ENCODE data around the gene RAB4A. TPM values are rescaled to one million over a fixed set of nuclear protein-coding genes. Genes with fewer than 3 reads are reported as not detected.

The RAB4A gene
- total and polyA plus RNA-seq, 12 donors, result 15.7 to 131 (median 112) TPM

DNA sequence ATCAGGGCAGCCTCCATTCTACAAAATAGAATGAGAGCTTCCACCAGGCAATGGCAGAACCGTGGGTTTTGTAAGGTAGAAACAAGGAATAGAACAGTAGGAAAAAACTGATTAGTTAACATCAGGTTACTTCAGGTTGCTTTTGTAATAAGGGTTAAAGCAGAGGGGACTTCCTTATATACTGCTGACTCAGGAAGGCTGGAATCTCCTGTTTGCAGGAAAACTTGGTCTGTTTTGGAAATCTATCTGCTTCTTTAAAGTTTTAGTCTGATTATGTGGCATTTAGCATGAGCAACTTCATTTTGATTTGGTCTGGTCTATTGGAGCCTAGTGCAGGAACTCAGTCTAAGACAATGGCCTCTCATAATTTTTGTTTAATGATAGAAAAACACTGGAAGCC is 32.7 kb upstream of the RAB4A start:
- TF ChIP-seq, protein P1, sequence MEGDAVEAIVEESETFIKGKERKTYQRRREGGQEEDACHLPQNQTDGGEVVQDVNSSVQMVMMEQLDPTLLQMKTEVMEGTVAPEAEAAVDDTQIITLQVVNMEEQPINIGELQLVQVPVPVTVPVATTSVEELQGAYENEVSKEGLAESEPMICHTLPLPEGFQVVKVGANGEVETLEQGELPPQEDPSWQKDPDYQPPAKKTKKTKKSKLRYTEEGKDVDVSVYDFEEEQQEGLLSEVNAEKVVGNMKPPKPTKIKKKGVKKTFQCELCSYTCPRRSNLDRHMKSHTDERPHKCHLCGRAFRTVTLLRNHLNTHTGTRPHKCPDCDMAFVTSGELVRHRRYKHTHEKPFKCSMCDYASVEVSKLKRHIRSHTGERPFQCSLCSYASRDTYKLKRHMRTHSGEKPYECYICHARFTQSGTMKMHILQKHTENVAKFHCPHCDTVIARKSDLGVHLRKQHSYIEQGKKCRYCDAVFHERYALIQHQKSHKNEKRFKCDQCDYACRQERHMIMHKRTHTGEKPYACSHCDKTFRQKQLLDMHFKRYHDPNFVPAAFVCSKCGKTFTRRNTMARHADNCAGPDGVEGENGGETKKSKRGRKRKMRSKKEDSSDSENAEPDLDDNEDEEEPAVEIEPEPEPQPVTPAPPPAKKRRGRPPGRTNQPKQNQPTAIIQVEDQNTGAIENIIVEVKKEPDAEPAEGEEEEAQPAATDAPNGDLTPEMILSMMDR (IDR thresholded peaks at IDR 0.05), result no peak
- Histone ChIP-seq H3K27ac (no peak overlapping the region), H3K9me3 (peaks cover 0 to 8% (median 0%) of the 10 kb centered on the region in 11 donors), H3K36me3 (no peaks in the 10 kb centered on the region), H3K4me3 (no peak overlapping the region), H3K4me1 (peaks cover 0 to 7% (median 0%) of the 10 kb centered on the region in 9 donors), H3K27me3 (peaks cover 0 to 14% (median 4%) of the 10 kb centered on the region in 7 donors)
- ATAC-seq (no peak), DNase-seq (no peak)
- intact Hi-C loops (cut with DNase I), result no loop called here
- WGBS, 2 donors, result 60 to 61% methylated on average over 1 of the region's 1 CpG

DNA sequence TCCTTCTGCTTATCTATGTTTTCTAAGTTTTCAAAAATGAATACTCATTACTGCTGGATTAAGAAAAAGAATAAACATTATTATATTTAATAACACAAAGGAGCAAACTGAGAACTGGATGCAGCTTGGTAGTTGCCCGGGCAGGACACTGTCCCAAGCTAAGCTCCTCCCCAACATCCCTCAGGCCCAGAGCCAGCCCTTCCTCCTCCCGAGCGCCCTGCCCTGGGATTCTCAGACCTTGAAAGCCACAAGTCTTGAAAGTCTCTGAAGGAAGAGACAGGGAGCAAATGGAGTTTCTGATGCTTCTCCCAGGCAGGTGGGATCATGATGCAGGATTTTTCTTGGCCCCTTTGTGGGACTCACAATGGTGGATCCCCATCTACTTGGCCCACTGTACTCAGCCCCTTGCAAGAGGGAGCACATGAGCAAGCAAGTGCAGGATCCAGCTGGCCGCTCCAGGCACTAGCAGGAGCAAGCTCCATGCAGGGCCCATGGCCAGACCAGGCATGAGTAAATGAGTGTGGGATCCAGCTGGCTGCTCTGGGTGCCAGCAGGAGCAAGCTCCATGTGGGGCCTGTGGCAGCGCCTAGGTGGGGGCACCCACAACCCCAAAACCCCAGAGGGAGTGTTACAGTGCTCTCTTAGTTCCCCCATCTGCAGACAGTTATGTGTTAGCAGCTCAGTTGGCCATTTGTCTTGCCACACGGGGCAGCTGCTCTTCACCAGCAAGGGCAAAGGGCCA is 32.1 kb upstream of the RAB4A start:
- ATAC-seq, result peak in 2 of 8 donors; percentile 40 to 51
- TF ChIP-seq, protein P1 (IDR thresholded peaks at IDR 0.05), result no peak
- H3K27ac ChIP-seq, result no peak overlapping the region

DNA sequence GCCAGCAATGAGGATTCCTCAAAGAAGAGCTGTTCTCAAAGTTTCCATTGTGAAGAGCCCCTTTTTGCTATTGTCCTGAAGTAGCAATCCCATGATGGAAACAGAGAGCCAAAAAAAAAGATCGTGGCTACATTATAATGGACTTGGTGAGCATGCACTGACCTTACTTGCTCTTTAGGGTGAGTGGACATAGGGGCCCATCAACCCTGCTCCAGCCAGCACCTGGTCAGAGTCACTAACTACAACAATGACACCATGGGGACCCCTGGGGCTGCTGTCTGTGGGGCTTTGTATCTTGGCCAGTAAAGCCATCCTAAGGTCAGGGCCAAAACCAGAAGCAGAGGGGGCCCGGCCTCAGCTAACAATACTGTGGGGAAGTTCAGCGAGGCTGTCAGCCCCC is 30.4 kb upstream of the RAB4A start:
- Histone ChIP-seq H3K27ac (no peak overlapping the region), H3K27me3 (peaks cover 0 to 8% (median 0%) of the 10 kb centered on the region in 7 donors), H3K4me1 (peaks cover 0 to 7% (median 0%) of the 10 kb centered on the region in 9 donors), H3K4me3 (no peak overlapping the region), H3K36me3 (no peaks in the 10 kb centered on the region), H3K9me3 (peaks cover 0 to 25% (median 14%) of the 10 kb centered on the region in 11 donors)
- TF ChIP-seq, protein P1 (IDR thresholded peaks at IDR 0.05), result no peak
- ATAC-seq (no peak), DNase-seq (no peak)
- intact Hi-C loops (cut with DNase I), result no loop called here
- WGBS, 2 donors, result 79 to 85% methylated on average over 3 of the region's 3 CpGs

More for the DNA sequence above, 32.1 kb upstream of the RAB4A start:
- WGBS, 2 donors, result 58 to 82% methylated on average over 6 of the region's 6 CpGs
- intact Hi-C loops (cut with DNase I), result no loop called here
- peaks cover 0 to 7% (median 0%) of the 10 kb centered on the region in 9 donors for H3K4me1 ChIP-seq
- H3K9me3 ChIP-seq, result peaks cover 0 to 14% (median 4%) of the 10 kb centered on the region in 11 donors
- H3K27me3 ChIP-seq, result peaks cover 0 to 14% (median 4%) of the 10 kb centered on the region in 7 donors
- no peak overlapping the region for H3K4me3 ChIP-seq
- peak in 1 of 2 donors; percentile 38 for DNase-seq
- H3K36me3 ChIP-seq, result no peaks in the 10 kb centered on the region

DNA sequence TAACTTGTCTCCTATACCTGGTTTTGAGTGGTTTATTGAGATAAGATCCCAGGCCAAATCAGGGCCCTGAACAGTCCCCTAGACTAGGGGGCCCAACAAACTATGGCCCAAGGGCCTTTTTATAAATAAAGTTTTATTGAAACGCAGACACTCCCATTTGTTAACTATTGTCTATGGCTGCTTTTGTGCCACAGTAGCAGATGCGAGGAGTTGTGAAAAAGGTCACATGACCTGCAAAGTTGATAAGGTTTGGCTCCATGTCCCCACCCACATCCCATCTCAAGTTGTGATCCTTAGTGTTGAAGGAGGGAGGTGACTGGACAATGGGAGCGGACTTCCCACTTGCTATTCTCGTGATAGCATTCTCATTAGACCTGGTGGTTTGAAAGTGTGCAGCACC is 29.5 kb upstream of the RAB4A start:
- intact Hi-C loops (cut with DNase I), result no loop called here
- ATAC-seq (no peak), DNase-seq (no peak)
- Histone ChIP-seq H3K9me3 (peaks cover 0 to 25% (median 14%) of the 10 kb centered on the region in 11 donors), H3K27me3 (peaks cover 0 to 2% (median 0%) of the 10 kb centered on the region in 7 donors), H3K27ac (no peak overlapping the region), H3K4me3 (no peak overlapping the region), H3K36me3 (no peaks in the 10 kb centered on the region), H3K4me1 (peaks cover 0 to 7% (median 0%) of the 10 kb centered on the region in 9 donors)
- 90 to 92% methylated on average over 4 of the region's 4 CpGs for WGBS, 2 donors
- TF ChIP-seq, protein P1 (IDR thresholded peaks at IDR 0.05), result no peak

Measured in heart right ventricle (tissue), 16 donors.